ENCODE data around the gene CDKN1C.

Gene CDKN1C

GRCh38 chr11:2839395-2839943 lies 46.1 kb downstream of the CDKN1C start:
- POLR2A ChIA-PET, result interaction anchor here (0.9 kb wide), 1 partner anchor 302 kb away, joined by 4 read pairs; no protein-coding TSS in a partner anchor
- 90% methylated on average over 18 of the region's 23 CpGs for WGBS (ENCODE audit: insufficient coverage)

DNA sequence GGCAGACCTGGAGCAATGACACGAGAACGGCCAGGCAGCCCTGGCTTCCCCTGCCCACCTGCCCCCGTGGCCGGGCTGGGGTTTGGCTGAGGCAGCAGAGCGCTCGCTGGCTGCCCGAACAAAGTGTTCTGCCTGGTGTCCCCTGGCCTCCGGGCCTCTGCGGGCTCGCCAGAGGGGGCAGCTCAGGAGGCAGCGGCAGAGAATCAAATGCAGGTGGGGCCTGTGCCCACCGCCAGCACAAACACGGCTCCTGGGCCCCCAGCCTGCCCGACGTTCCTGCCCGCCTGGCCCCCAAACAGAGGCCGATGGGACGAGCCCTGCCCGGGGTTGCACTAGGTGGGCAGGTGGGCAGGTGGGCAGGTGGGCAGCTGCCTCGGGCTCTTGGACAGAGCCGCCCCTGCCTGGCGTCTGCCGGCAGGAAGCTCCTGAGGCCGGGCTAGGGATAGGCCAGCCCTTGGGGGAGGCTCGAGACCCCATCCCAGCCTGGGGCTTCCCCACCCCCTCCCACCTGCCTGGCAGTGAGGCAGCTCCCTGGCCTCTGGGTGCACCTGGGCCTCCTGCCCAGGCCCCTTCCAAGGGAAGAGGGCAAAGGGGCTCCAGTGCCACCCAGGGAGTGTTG lies 46.8 kb downstream of the CDKN1C start:
- peaks cover 0 to 20% (median 19%) of the 10 kb centered on the region in 4 experiments for H3K4me1 ChIP-seq (ENCODE audit: control extremely low read depth in 1 of 4, control insufficient read depth in 4 of 4, insufficient read depth in 4 of 4, low read length in 3 of 4)
- ChIA-PET CTCF (no interaction called here), POLR2A (interaction anchor here (0.9 kb wide), 1 partner anchor 301 kb away, joined by 4 read pairs; no protein-coding TSS in a partner anchor)
- no peak overlapping the region for H3K27ac ChIP-seq (ENCODE audit: insufficient read depth in 1 of 2, low read depth in 1 of 2, low read length in 2 of 2, poor library complexity in 1 of 2, severe bottlenecking in 2 of 2)
- no peaks in the 10 kb centered on the region for H3K36me3 ChIP-seq (ENCODE audit: control insufficient read depth in 4 of 4, insufficient read depth in 4 of 4, low read length in 3 of 4)
- WGBS (ENCODE audit: insufficient coverage), result 92% methylated on average over 25 of the region's 25 CpGs
- H3K9me3 ChIP-seq (ENCODE audit: control extremely low read depth in 1 of 5, control insufficient read depth in 4 of 5, insufficient read depth in 2 of 5, low read depth in 1 of 5, low read length in 4 of 5), result no peaks in the 10 kb centered on the region
- H3K27me3 ChIP-seq (replicated peaks in 2 of 5; ENCODE audit: control insufficient read depth in 4 of 5, insufficient read depth in 5 of 5, low read length in 4 of 5), result no peaks in the 10 kb centered on the region
- no peak for DNase-seq
- H3K4me3 ChIP-seq (ENCODE audit: control insufficient read depth in 1 of 7, extremely low read depth in 1 of 7, insufficient read depth in 4 of 7, low read depth in 2 of 7, low read length in 6 of 7), result no peak overlapping the region

More at GRCh38 chr11:2839395-2839943, 46.1 kb downstream of the CDKN1C start:
- Histone ChIP-seq H3K4me3 (ENCODE audit: control insufficient read depth in 1 of 7, extremely low read depth in 1 of 7, insufficient read depth in 4 of 7, low read depth in 2 of 7, low read length in 6 of 7) (no peak overlapping the region), H3K27ac (ENCODE audit: insufficient read depth in 1 of 2, low read depth in 1 of 2, low read length in 2 of 2, poor library complexity in 1 of 2, severe bottlenecking in 2 of 2) (no peak overlapping the region), H3K9me3 (ENCODE audit: control extremely low read depth in 1 of 5, control insufficient read depth in 4 of 5, insufficient read depth in 2 of 5, low read depth in 1 of 5, low read length in 4 of 5) (no peaks in the 10 kb centered on the region), H3K36me3 (ENCODE audit: control insufficient read depth in 4 of 4, insufficient read depth in 4 of 4, low read length in 3 of 4) (no peaks in the 10 kb centered on the region), H3K4me1 (ENCODE audit: control extremely low read depth in 1 of 4, control insufficient read depth in 4 of 4, insufficient read depth in 4 of 4, low read length in 3 of 4) (peaks cover 0 to 20% (median 19%) of the 10 kb centered on the region in 4 experiments), H3K27me3 (replicated peaks in 2 of 5; ENCODE audit: control insufficient read depth in 4 of 5, insufficient read depth in 5 of 5, low read length in 4 of 5) (no peaks in the 10 kb centered on the region)
- no peak for DNase-seq
- CTCF ChIA-PET, result no interaction called here

- Histone ChIP-seq H3K36me3 (ENCODE audit: control insufficient read depth in 4 of 4, insufficient read depth in 4 of 4, low read length in 3 of 4) (no peaks in the 10 kb centered on the region), H3K27me3 (replicated peaks in 2 of 5; ENCODE audit: control insufficient read depth in 4 of 5, insufficient read depth in 5 of 5, low read length in 4 of 5) (no peaks in the 10 kb centered on the region), H3K27ac (ENCODE audit: insufficient read depth in 1 of 2, low read depth in 1 of 2, low read length in 2 of 2, poor library complexity in 1 of 2, severe bottlenecking in 2 of 2) (no peak overlapping the region), H3K4me1 (ENCODE audit: control extremely low read depth in 1 of 4, control insufficient read depth in 4 of 4, insufficient read depth in 4 of 4, low read length in 3 of 4) (peaks cover 0 to 20% (median 19%) of the 10 kb centered on the region in 4 experiments), H3K9me3 (ENCODE audit: control extremely low read depth in 1 of 5, control insufficient read depth in 4 of 5, insufficient read depth in 2 of 5, low read depth in 1 of 5, low read length in 4 of 5) (no peaks in the 10 kb centered on the region), H3K4me3 (ENCODE audit: control insufficient read depth in 1 of 7, extremely low read depth in 1 of 7, insufficient read depth in 4 of 7, low read depth in 2 of 7, low read length in 6 of 7) (no peak overlapping the region)
- CTCF ChIA-PET, result no interaction called here
- POLR2A ChIA-PET, result no interaction called here
- peak in 1 of 3 donors; percentile 36 for DNase-seq
- 29% methylated on average over 9 of the region's 11 CpGs for WGBS (ENCODE audit: insufficient coverage)
Measured at GRCh38 chr11:2838091-2838490, 47.5 kb downstream of the CDKN1C start.

- CTCF ChIA-PET, result interaction anchor here (1.4 kb wide), 1 partner anchor 10 kb away, joined by 4 read pairs; no protein-coding TSS in a partner anchor
Measured at GRCh38 chr11:2837651-2838050, 47.9 kb downstream of the CDKN1C start.

GRCh38 chr11:2837096-2837601 lies 48.4 kb downstream of the CDKN1C start:
- Histone ChIP-seq H3K27ac (ENCODE audit: insufficient read depth in 1 of 2, low read depth in 1 of 2, low read length in 2 of 2, poor library complexity in 1 of 2, severe bottlenecking in 2 of 2) (no peak overlapping the region), H3K4me3 (ENCODE audit: control insufficient read depth in 1 of 7, extremely low read depth in 1 of 7, insufficient read depth in 4 of 7, low read depth in 2 of 7, low read length in 6 of 7) (peak overlapping the region in 1 of 7 experiments; percentile 4), H3K27me3 (replicated peaks in 2 of 5; ENCODE audit: control insufficient read depth in 4 of 5, insufficient read depth in 5 of 5, low read length in 4 of 5) (no peaks in the 10 kb centered on the region), H3K4me1 (ENCODE audit: control extremely low read depth in 1 of 4, control insufficient read depth in 4 of 4, insufficient read depth in 4 of 4, low read length in 3 of 4) (peaks cover 0 to 20% (median 19%) of the 10 kb centered on the region in 4 experiments), H3K36me3 (ENCODE audit: control insufficient read depth in 4 of 4, insufficient read depth in 4 of 4, low read length in 3 of 4) (no peaks in the 10 kb centered on the region), H3K9me3 (ENCODE audit: control extremely low read depth in 1 of 5, control insufficient read depth in 4 of 5, insufficient read depth in 2 of 5, low read depth in 1 of 5, low read length in 4 of 5) (no peaks in the 10 kb centered on the region)
- ChIA-PET POLR2A (no interaction called here), CTCF (interaction anchor here (0.8 to 1.4 kb wide), 3 partner anchors 9 to 20 kb away, joined by 3 to 4 read pairs (median 3); no protein-coding TSS in a partner anchor)
- WGBS (ENCODE audit: insufficient coverage), result 54% methylated on average over 15 of the region's 20 CpGs
- DNase-seq, result no peak

More at GRCh38 chr11:2837651-2838050, 47.9 kb downstream of the CDKN1C start:
- WGBS (ENCODE audit: insufficient coverage), result 74% methylated on average over 12 of the region's 12 CpGs
- Histone ChIP-seq H3K36me3 (ENCODE audit: control insufficient read depth in 4 of 4, insufficient read depth in 4 of 4, low read length in 3 of 4) (no peaks in the 10 kb centered on the region), H3K27ac (ENCODE audit: insufficient read depth in 1 of 2, low read depth in 1 of 2, low read length in 2 of 2, poor library complexity in 1 of 2, severe bottlenecking in 2 of 2) (no peak overlapping the region), H3K4me3 (ENCODE audit: control insufficient read depth in 1 of 7, extremely low read depth in 1 of 7, insufficient read depth in 4 of 7, low read depth in 2 of 7, low read length in 6 of 7) (peak overlapping the region in 1 of 7 experiments; percentile 4), H3K27me3 (replicated peaks in 2 of 5; ENCODE audit: control insufficient read depth in 4 of 5, insufficient read depth in 5 of 5, low read length in 4 of 5) (no peaks in the 10 kb centered on the region), H3K9me3 (ENCODE audit: control extremely low read depth in 1 of 5, control insufficient read depth in 4 of 5, insufficient read depth in 2 of 5, low read depth in 1 of 5, low read length in 4 of 5) (no peaks in the 10 kb centered on the region), H3K4me1 (ENCODE audit: control extremely low read depth in 1 of 4, control insufficient read depth in 4 of 4, insufficient read depth in 4 of 4, low read length in 3 of 4) (peaks cover 0 to 20% (median 19%) of the 10 kb centered on the region in 4 experiments)
- no peak for DNase-seq
- POLR2A ChIA-PET, result no interaction called here

DNA sequence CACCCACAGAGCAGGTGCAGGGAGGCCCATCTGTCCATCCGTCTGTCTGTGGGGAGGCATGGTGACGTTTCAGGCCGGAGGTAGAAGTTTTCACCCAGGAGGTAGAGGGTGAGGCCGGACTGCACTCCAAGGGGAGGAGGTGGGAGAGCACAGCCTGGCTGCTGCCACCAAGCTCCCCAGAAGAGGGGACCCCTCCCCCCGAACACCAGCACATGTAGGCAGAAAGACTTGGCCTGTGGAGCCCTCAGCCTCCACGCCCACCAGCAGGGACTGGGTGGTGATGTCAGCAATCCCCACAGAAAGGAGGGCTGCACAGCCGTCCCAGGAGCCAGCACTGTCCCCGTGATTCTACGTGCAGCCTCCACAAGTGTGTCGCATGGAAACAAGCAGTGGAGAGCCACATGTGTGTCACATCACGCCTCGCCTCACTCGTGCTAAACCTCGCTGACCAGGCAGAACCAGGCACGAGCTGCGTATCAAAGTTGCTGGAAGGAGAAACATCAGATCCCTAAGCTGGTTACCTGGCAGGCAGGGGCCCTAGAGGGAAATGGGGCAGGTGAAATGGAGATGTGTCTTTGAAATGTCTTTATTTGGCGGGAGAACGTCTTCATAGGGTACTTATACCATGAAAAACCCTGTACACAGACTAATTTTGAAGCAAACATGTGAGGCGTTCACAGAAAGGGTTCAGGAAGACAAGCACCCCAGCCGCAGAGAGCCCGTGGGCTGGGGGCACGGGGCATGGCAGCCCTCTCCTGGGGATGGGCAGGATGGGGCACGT lies 49.1 kb downstream of the CDKN1C start:
- no peak overlapping the region for H3K4me3 ChIP-seq (ENCODE audit: control insufficient read depth in 1 of 7, extremely low read depth in 1 of 7, insufficient read depth in 4 of 7, low read depth in 2 of 7, low read length in 6 of 7)
- no peaks in the 10 kb centered on the region for H3K27me3 ChIP-seq (replicated peaks in 2 of 5; ENCODE audit: control insufficient read depth in 4 of 5, insufficient read depth in 5 of 5, low read length in 4 of 5)
- H3K27ac ChIP-seq (ENCODE audit: insufficient read depth in 1 of 2, low read depth in 1 of 2, low read length in 2 of 2, poor library complexity in 1 of 2, severe bottlenecking in 2 of 2), result no peak overlapping the region
- 89% methylated on average over 23 of the region's 23 CpGs for WGBS (ENCODE audit: insufficient coverage)
- no peak for DNase-seq
- no peaks in the 10 kb centered on the region for H3K9me3 ChIP-seq (ENCODE audit: control extremely low read depth in 1 of 5, control insufficient read depth in 4 of 5, insufficient read depth in 2 of 5, low read depth in 1 of 5, low read length in 4 of 5)
- ChIA-PET CTCF (interaction anchor here (0.8 to 1.4 kb wide), 3 partner anchors 8 to 19 kb away, joined by 3 to 4 read pairs (median 3); no protein-coding TSS in a partner anchor), POLR2A (no interaction called here)
- H3K4me1 ChIP-seq (ENCODE audit: control extremely low read depth in 1 of 4, control insufficient read depth in 4 of 4, insufficient read depth in 4 of 4, low read length in 3 of 4), result peaks cover 0 to 20% (median 19%) of the 10 kb centered on the region in 4 experiments
- H3K36me3 ChIP-seq (ENCODE audit: control insufficient read depth in 4 of 4, insufficient read depth in 4 of 4, low read length in 3 of 4), result no peaks in the 10 kb centered on the region

All from common myeloid progenitor, CD34-positive (primary cell).